ENCODE measurements around the gene KCNQ1.

GRCh38 chr11:2466869-2467694 is 22.3 kb downstream of the KCNQ1 start:
- no peak for TF ChIP-seq CTCF (conservative IDR thresholded peaks at IDR 0.05; ENCODE audit: low read depth in 2 of 2)
- TF ChIP-seq EZH2 (IDR thresholded peaks at IDR 0.05; ENCODE audit: low read depth, unreplicated experiment): no peak

All from GM23338 (cell line).